C4-2B (cell line): Measurements from ENCODE around the gene VCX3B.

Experiments used
- CTCF ChIP-seq: fragments of 450-650 bp; conservative IDR thresholded peaks from 2 replicates; pipeline ENCODE4 v1.5.1; 2017; ENCODE audit warnings: mild to moderate bottlenecking
- ZFX ChIP-seq: fragments of 450-650 bp; IDR thresholded peaks from 2 replicates; pipeline ENCODE4 v1.6.1; 2017

GRCh38 chrX:8433109-8434062 lies 31.2 kb upstream of the VCX3B start:
- TF ChIP-seq CTCF (no peak), ZFX (no peak)
